GM10847 (cell line): Measurements from ENCODE around the gene CD300A.

Experiments used
- POLR2A ChIP-seq: IDR thresholded peaks from 2 replicates; pipeline ENCODE4 v1.6.1; 2011; ENCODE audit not compliant: insufficient read length; ENCODE audit errors: extremely low read depth

The CD300A gene

GRCh38 chr17:74484066-74484465, 17.6 kb downstream of the CD300A start:
- no peak for TF ChIP-seq POLR2A

- TF ChIP-seq POLR2A = no peak
Measured at GRCh38 chr17:74485022-74485743, 18.7 kb downstream of the CD300A start.

GRCh38 chr17:74485841-74486240, 19.4 kb downstream of the CD300A start:
- no peak for TF ChIP-seq POLR2A

- TF ChIP-seq POLR2A = no peak
Measured at GRCh38 chr17:74490716-74491115, 24.3 kb downstream of the CD300A start.

- TF ChIP-seq POLR2A = no peak
Measured at GRCh38 chr17:74491626-74492025, 25.2 kb downstream of the CD300A start.

- TF ChIP-seq POLR2A = no peak
Measured at GRCh38 chr17:74493331-74493833, 26.9 kb downstream of the CD300A start.

- no peak for TF ChIP-seq POLR2A
Measured at GRCh38 chr17:74497471-74497870, 31.0 kb downstream of the CD300A start.

GRCh38 chr17:74499992-74500391, 33.6 kb downstream of the CD300A start:
- no peak for TF ChIP-seq POLR2A

- TF ChIP-seq POLR2A = no peak
Measured at GRCh38 chr17:74502861-74503260, 36.4 kb downstream of the CD300A start.

GRCh38 chr17:74508156-74508555, 41.7 kb downstream of the CD300A start:
- no peak for TF ChIP-seq POLR2A

GRCh38 chr17:74512036-74512435, 45.6 kb downstream of the CD300A start:
- TF ChIP-seq POLR2A = no peak

- TF ChIP-seq POLR2A = no peak
Measured at GRCh38 chr17:74512624-74513091, 46.2 kb downstream of the CD300A start.

GRCh38 chr17:74513987-74514631, 47.7 kb downstream of the CD300A start:
- no peak for TF ChIP-seq POLR2A

GRCh38 chr17:74514632-74515334, 48.3 kb downstream of the CD300A start:
- TF ChIP-seq POLR2A = no peak

- no peak for TF ChIP-seq POLR2A
Measured at GRCh38 chr17:74515941-74516340, 49.5 kb downstream of the CD300A start.
